Skeletal muscle satellite cell (primary cell): ENCODE measurements around the gene VWA8.

Experiments
- H3K27me3 ChIP-seq: 2 replicates; pipeline ENCODE4 v1.7.0; 2013; ENCODE audit warnings: low read length; ENCODE audit not compliant: control insufficient read depth, insufficient read depth
- H3K36me3 ChIP-seq: 2 replicates; pipeline ENCODE4 v1.7.0; 2013; ENCODE audit warnings: mild to moderate bottlenecking, control low read depth, low read length; ENCODE audit not compliant: insufficient read depth
- H3K4me1 ChIP-seq: 2 replicates; pipeline ENCODE4 v1.7.0; 2013; ENCODE audit warnings: low read length; ENCODE audit not compliant: control insufficient read depth, insufficient read depth
- H3K4me2 ChIP-seq: 2 replicates; pipeline ENCODE4 v1.7.0; 2013; ENCODE audit warnings: mild to moderate bottlenecking, low read length
- H3K4me3 ChIP-seq: 2 replicates; pipeline ENCODE4 v1.7.0; 2013; ENCODE audit warnings: low read length
- H3K9ac ChIP-seq: 2 replicates; pipeline ENCODE4 v1.7.0; 2013; ENCODE audit warnings: mild to moderate bottlenecking, low read depth, low read length, moderate library complexity
- H3K9me3 ChIP-seq: replicated peaks from 2 replicates; pipeline ENCODE4 v1.7.0; 2013; ENCODE audit warnings: mild to moderate bottlenecking, control low read depth, low read length

Gene VWA8

GRCh38 chr13:41696163-41697003 is 264.5 kb downstream of the VWA8 start:
- H3K9ac ChIP-seq: peak overlapping the region; percentile 52

GRCh38 chr13:41694545-41695301 is 266.2 kb downstream of the VWA8 start:
- H3K9ac ChIP-seq: peak overlapping the region; percentile 52
- no peaks in the 10 kb centered on the region for H3K36me3 ChIP-seq
- H3K4me3 ChIP-seq: no peak overlapping the region
- H3K27me3 ChIP-seq: no peaks in the 10 kb centered on the region
- peak overlapping the region; percentile 61 for H3K4me2 ChIP-seq
- H3K9me3 ChIP-seq: no peaks in the 10 kb centered on the region
- peaks cover 41% of the 10 kb centered on the region for H3K4me1 ChIP-seq

More at GRCh38 chr13:41696163-41697003, 264.5 kb downstream of the VWA8 start:
- Histone ChIP-seq H3K27me3 (no peaks in the 10 kb centered on the region), H3K4me1 (peaks cover 53% of the 10 kb centered on the region), H3K4me3 (no peak overlapping the region), H3K4me2 (no peak overlapping the region), H3K9me3 (no peaks in the 10 kb centered on the region), H3K36me3 (no peaks in the 10 kb centered on the region)

GRCh38 chr13:41693434-41693833 is 267.5 kb downstream of the VWA8 start:
- Histone ChIP-seq H3K9me3 (no peaks in the 10 kb centered on the region), H3K4me3 (no peak overlapping the region), H3K27me3 (no peaks in the 10 kb centered on the region), H3K9ac (peak overlapping the region; percentile 28), H3K4me1 (peaks cover 41% of the 10 kb centered on the region), H3K4me2 (no peak overlapping the region), H3K36me3 (no peaks in the 10 kb centered on the region)

GRCh38 chr13:41691274-41691673 is 269.6 kb downstream of the VWA8 start:
- Histone ChIP-seq H3K4me2 (no peak overlapping the region), H3K4me1 (peaks cover 34% of the 10 kb centered on the region), H3K27me3 (no peaks in the 10 kb centered on the region), H3K36me3 (no peaks in the 10 kb centered on the region), H3K9ac (no peak overlapping the region), H3K4me3 (no peak overlapping the region), H3K9me3 (no peaks in the 10 kb centered on the region)

GRCh38 chr13:41682766-41683165 is 278.1 kb downstream of the VWA8 start:
- no peaks in the 10 kb centered on the region for H3K4me1 ChIP-seq
- no peaks in the 10 kb centered on the region for H3K36me3 ChIP-seq
- H3K4me3 ChIP-seq: no peak overlapping the region
- no peak overlapping the region for H3K9ac ChIP-seq
- no peaks in the 10 kb centered on the region for H3K9me3 ChIP-seq
- no peak overlapping the region for H3K4me2 ChIP-seq
- no peaks in the 10 kb centered on the region for H3K27me3 ChIP-seq

- H3K4me3 ChIP-seq: no peak overlapping the region
- H3K9me3 ChIP-seq: no peaks in the 10 kb centered on the region
- H3K9ac ChIP-seq: no peak overlapping the region
- no peaks in the 10 kb centered on the region for H3K27me3 ChIP-seq
- no peaks in the 10 kb centered on the region for H3K4me1 ChIP-seq
- no peaks in the 10 kb centered on the region for H3K36me3 ChIP-seq
- H3K4me2 ChIP-seq: no peak overlapping the region
These were observed 278.9 kb downstream of the VWA8 start for GRCh38 chr13:41682001-41682400.

GRCh38 chr13:41681587-41681986 is 279.3 kb downstream of the VWA8 start:
- no peak overlapping the region for H3K9ac ChIP-seq
- H3K4me2 ChIP-seq: no peak overlapping the region
- H3K27me3 ChIP-seq: no peaks in the 10 kb centered on the region
- no peaks in the 10 kb centered on the region for H3K9me3 ChIP-seq
- H3K4me3 ChIP-seq: no peak overlapping the region
- no peaks in the 10 kb centered on the region for H3K4me1 ChIP-seq
- no peaks in the 10 kb centered on the region for H3K36me3 ChIP-seq

- Histone ChIP-seq H3K27me3 (no peaks in the 10 kb centered on the region), H3K9me3 (no peaks in the 10 kb centered on the region), H3K9ac (no peak overlapping the region), H3K36me3 (no peaks in the 10 kb centered on the region), H3K4me2 (no peak overlapping the region), H3K4me3 (no peak overlapping the region), H3K4me1 (no peaks in the 10 kb centered on the region)
These were observed 280.0 kb downstream of the VWA8 start for GRCh38 chr13:41680900-41681299.

GRCh38 chr13:41678848-41679247 is 282.1 kb downstream of the VWA8 start:
- Histone ChIP-seq H3K36me3 (no peaks in the 10 kb centered on the region), H3K9ac (no peak overlapping the region)

GRCh38 chr13:41678249-41678648 is 282.7 kb downstream of the VWA8 start:
- Histone ChIP-seq H3K9me3 (no peaks in the 10 kb centered on the region), H3K36me3 (no peaks in the 10 kb centered on the region), H3K4me3 (no peak overlapping the region), H3K9ac (no peak overlapping the region), H3K4me2 (no peak overlapping the region), H3K4me1 (peaks cover 9% of the 10 kb centered on the region), H3K27me3 (no peaks in the 10 kb centered on the region)

More at GRCh38 chr13:41678848-41679247, 282.1 kb downstream of the VWA8 start:
- no peak overlapping the region for H3K4me2 ChIP-seq
- no peaks in the 10 kb centered on the region for H3K27me3 ChIP-seq
- peaks cover 9% of the 10 kb centered on the region for H3K4me1 ChIP-seq
- no peak overlapping the region for H3K4me3 ChIP-seq
- H3K9me3 ChIP-seq: no peaks in the 10 kb centered on the region

- H3K36me3 ChIP-seq: no peaks in the 10 kb centered on the region
- no peaks in the 10 kb centered on the region for H3K27me3 ChIP-seq
- H3K4me3 ChIP-seq: no peak overlapping the region
- peaks cover 9% of the 10 kb centered on the region for H3K4me1 ChIP-seq
- no peaks in the 10 kb centered on the region for H3K9me3 ChIP-seq
- H3K4me2 ChIP-seq: no peak overlapping the region
- H3K9ac ChIP-seq: no peak overlapping the region
These were observed 285.6 kb downstream of the VWA8 start for GRCh38 chr13:41675306-41675705.
